BE2C (cell line): Measurements from ENCODE around the gene CDK15.
A peak's percentile ranks its signal among the peaks of the same experiment; 100 is the strongest.

Experiments
- DNase-seq: peaks from one replicate; pipeline ENCODE4 v3.0.0-alpha.2; 2020
- H3K27me3 ChIP-seq: fragments of 250-450 bp; sonication (Bioruptor Pico); 2 replicates; pipeline ENCODE4 v1.5.1; 2020; ENCODE audit warnings: mild to moderate bottlenecking
- H3K36me3 ChIP-seq: fragments of 250-450 bp; sonication (Bioruptor Pico); 2 replicates; pipeline ENCODE4 v1.5.1; 2020; ENCODE audit warnings: mild to moderate bottlenecking
- H3K4me1 ChIP-seq: fragments of 250-450 bp; sonication (Bioruptor Pico); 2 replicates; pipeline ENCODE4 v1.5.1; 2020
- H3K4me3 ChIP-seq: 2 replicates; pipeline ENCODE4 v1.5.1; 2011; ENCODE audit warnings: low read depth, low read length
- H3K9me3 ChIP-seq: fragments of 250-450 bp; sonication (Bioruptor Pico); 2 replicates; pipeline ENCODE4 v1.5.1; 2020
- TF ChIP-seq, protein P1 (sequence below): IDR thresholded peaks from 2 replicates; pipeline ENCODE4 v1.5.1; 2012; ENCODE audit warnings: mild to moderate bottlenecking, low read depth, low read length

The CDK15 gene

DNA sequence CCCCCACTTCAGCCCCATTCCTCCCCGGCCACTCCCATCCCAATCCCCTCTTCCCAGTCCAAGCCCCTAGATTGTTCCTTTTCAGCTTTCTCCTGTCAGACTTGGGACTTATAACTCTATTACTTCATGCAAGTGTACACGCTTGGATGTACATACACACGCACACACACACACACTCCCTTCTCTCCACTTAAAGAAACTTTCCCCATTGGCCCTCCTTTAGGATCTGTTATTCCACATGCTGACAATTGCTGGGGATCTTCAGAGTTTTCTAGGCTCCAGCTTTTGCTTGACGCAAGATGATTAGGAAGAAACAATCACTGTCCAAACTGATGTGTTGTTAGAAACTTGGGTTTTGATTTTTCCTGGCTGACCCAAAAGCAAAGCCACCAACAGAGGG, 75.4 kb downstream of the CDK15 start:
- H3K27me3 ChIP-seq: no peaks in the 10 kb centered on the region
- H3K4me1 ChIP-seq: peaks cover 38% of the 10 kb centered on the region
- peak overlapping the region; percentile 45 for H3K4me3 ChIP-seq
- TF ChIP-seq, protein P1, sequence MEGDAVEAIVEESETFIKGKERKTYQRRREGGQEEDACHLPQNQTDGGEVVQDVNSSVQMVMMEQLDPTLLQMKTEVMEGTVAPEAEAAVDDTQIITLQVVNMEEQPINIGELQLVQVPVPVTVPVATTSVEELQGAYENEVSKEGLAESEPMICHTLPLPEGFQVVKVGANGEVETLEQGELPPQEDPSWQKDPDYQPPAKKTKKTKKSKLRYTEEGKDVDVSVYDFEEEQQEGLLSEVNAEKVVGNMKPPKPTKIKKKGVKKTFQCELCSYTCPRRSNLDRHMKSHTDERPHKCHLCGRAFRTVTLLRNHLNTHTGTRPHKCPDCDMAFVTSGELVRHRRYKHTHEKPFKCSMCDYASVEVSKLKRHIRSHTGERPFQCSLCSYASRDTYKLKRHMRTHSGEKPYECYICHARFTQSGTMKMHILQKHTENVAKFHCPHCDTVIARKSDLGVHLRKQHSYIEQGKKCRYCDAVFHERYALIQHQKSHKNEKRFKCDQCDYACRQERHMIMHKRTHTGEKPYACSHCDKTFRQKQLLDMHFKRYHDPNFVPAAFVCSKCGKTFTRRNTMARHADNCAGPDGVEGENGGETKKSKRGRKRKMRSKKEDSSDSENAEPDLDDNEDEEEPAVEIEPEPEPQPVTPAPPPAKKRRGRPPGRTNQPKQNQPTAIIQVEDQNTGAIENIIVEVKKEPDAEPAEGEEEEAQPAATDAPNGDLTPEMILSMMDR: no peak
- no peaks in the 10 kb centered on the region for H3K36me3 ChIP-seq
- no peak for DNase-seq
- no peaks in the 10 kb centered on the region for H3K9me3 ChIP-seq

DNA sequence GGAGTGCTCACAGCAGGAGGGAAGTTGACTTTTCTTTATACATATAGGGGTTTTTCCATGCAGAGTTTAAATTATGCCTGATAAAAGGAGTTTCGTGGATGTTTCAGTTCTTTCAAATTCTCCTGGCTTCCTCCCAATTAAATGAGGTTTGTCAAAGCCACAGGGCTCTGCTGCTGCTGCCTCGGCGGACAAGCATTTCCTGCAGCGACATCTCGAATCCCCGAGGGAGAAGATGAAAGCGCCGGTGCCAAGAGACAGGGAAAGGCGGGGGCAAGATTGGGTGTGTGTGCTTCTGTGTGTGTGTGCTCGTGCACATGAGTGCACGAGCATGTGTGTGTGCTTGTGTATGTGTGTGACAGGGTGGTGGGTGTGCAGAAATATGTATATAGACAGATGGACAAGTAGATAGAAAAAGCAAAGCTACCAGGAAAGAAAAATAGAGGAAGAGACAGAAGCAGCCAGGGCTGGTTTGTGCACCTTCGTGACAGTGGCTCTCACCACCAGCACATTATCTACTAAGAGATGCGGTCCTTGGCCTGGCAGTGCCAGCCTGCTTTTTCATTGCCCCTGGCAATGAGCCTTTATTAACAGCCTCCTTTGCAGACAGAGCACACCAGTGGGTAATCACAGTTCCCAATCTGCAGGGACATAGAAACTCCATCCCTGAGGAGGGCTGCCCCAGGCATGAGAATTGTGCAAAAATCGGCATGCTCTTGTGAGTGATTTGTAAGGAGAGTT, 76.2 kb downstream of the CDK15 start:
- H3K36me3 ChIP-seq: no peaks in the 10 kb centered on the region
- peak overlapping the region; percentile 45 for H3K4me3 ChIP-seq
- no peaks in the 10 kb centered on the region for H3K9me3 ChIP-seq
- TF ChIP-seq, protein P1: no peak
- peaks cover 38% of the 10 kb centered on the region for H3K4me1 ChIP-seq
- DNase-seq: peak; percentile 85
- H3K27me3 ChIP-seq: no peaks in the 10 kb centered on the region

DNA sequence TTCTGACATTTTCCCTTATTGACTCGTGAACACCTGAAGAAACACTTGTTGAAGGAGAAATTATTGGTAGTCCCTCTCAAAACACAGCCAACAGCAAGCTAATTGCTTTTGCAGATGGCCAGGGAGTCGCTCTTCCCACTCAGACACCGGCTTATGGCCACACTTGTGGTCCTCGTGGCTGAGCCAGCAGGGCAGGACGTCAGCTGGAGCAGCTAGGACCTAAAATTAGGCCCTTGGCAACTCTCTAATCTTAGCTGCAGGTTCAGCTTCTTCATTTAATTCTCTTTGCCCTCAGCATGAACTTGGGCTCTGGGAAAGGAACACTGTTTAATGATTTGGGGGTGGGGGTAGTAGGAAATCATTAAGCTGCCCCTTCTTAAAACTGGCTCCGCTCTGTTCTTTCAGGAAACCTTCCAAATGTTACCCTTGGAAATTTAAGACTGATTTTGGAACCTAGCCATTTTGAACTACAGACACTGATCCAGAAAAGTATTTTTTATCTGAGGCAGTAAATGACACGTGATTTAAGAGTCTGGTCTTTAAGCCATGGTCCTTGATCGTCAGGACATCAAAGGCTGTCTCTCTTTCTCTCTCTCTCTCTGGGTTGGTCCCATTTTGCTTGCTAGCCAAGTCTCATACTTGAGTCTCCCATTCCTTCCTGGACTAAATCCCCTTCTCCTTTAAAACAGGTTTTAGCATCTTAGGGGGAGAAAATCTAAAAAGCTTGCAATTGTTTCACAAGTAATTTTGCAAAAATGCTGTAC, 77.5 kb downstream of the CDK15 start:
- peak overlapping the region; percentile 45 for H3K4me3 ChIP-seq
- H3K27me3 ChIP-seq: no peaks in the 10 kb centered on the region
- no peaks in the 10 kb centered on the region for H3K36me3 ChIP-seq
- DNase-seq: peak; percentile 62
- H3K4me1 ChIP-seq: peaks cover 45% of the 10 kb centered on the region
- TF ChIP-seq, protein P1: no peak
- no peaks in the 10 kb centered on the region for H3K9me3 ChIP-seq

DNA sequence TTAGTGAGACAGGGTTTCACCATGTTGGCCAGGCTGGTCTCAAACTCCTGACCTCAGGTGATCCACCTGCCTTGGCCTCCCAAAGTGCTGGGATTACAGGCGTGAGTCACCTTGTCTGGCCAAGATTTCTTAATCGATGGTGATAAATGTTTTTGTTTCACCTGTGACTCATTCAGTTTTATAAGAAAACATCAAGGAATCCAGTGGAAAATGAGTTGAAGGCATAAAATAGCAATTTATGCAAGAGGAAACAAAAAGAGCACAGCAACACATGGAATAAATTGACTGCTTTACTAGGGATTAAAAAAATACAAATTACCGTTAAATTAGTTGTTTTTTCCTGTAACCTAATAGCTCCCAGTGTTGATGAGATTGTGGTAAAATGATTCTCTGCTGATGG, 80.2 kb downstream of the CDK15 start:
- TF ChIP-seq, protein P1: no peak
- no peaks in the 10 kb centered on the region for H3K27me3 ChIP-seq
- peaks cover 40% of the 10 kb centered on the region for H3K4me1 ChIP-seq
- no peak for DNase-seq
- no peak overlapping the region for H3K4me3 ChIP-seq
- H3K9me3 ChIP-seq: no peaks in the 10 kb centered on the region
- no peaks in the 10 kb centered on the region for H3K36me3 ChIP-seq

DNA sequence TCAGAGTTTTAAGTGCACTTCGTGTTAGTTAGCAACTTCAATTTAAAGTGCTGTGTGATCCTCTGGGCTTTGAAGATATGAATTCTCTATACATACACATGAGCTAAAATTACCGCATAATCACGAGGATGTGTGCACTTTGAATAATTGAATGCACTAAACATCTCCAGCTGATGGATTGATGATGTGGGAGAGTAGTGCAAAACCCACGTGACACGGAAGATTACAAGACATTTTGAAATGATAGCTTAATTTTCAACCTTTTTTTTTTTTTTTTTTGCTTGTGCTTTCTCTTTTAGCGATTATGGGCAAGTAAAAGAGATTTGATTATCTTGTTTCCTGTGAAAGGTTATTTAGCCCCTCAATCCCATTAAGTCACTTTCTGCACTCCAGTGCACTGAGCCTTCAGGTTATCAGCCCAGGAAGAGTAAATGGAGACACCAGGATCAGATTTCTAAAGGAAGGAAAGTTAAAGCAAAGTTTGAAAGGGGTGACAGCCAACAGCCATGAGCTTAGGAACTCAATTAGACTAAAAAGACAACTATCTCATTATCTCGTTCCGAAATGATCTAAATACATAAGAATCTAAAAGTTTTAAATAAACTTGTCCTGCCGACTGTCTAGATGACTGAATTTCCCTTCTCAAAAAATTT, 81.6 kb downstream of the CDK15 start:
- peaks cover 37% of the 10 kb centered on the region for H3K4me1 ChIP-seq
- no peak for DNase-seq
- H3K36me3 ChIP-seq: no peaks in the 10 kb centered on the region
- peak overlapping the region; percentile 46 for H3K4me3 ChIP-seq
- no peaks in the 10 kb centered on the region for H3K27me3 ChIP-seq
- TF ChIP-seq, protein P1: no peak
- no peaks in the 10 kb centered on the region for H3K9me3 ChIP-seq
